GM12878 (cell line): ENCODE data around the gene MYCBP2. TPM values are rescaled to one million over a fixed set of nuclear protein-coding genes. Genes with fewer than 3 reads are reported as not detected.

Source experiments
- BMI1 ChIP-seq: fragments of 450-650 bp; IDR thresholded peaks from 2 replicates; pipeline ENCODE4 v1.6.1; 2016; ENCODE audit warnings: mild to moderate bottlenecking, moderate library complexity, borderline replicate concordance
- CHD4 ChIP-seq: fragments of 200-600 bp; sonication (generic); IDR thresholded peaks from 2 replicates; pipeline ENCODE4 v1.6.1; 2016; ENCODE audit warnings: mild to moderate bottlenecking
- EP300 ChIP-seq, 2 experiments: fragments of 150-350 bp in 1 of 2; IDR thresholded peaks; 2 replicates each; pipeline ENCODE4 v1.6.1; 2011 to 2012; ENCODE audit warnings: low read depth in 2 of 2, low read length in 2 of 2, borderline replicate concordance in 1 of 2, improper control_type of control experiment in 1 of 2, inconsistent platforms in 1 of 2; ENCODE audit not compliant: control insufficient read depth in 1 of 2
- ESRRA ChIP-seq: IDR thresholded peaks from 2 replicates; pipeline ENCODE4 v1.6.1; 2012; ENCODE audit warnings: mild to moderate bottlenecking, low read length, improper control_type of control experiment
- EZH2 ChIP-seq: IDR thresholded peaks from 2 replicates; pipeline ENCODE4 v1.6.1; 2012; ENCODE audit warnings: low read depth, mild to moderate bottlenecking, control low read depth, inconsistent platforms, low read length, borderline replicate concordance; ENCODE audit not compliant: control insufficient read depth
- GATAD2B ChIP-seq: fragments of 450-650 bp; conservative IDR thresholded peaks from 2 replicates; pipeline ENCODE4 v1.6.1; 2017; ENCODE audit warnings: low read depth, mild to moderate bottlenecking, moderate library complexity
- IRF3 ChIP-seq: fragments of 450-650 bp; IDR thresholded peaks from 2 replicates; pipeline ENCODE4 v1.6.1; 2014; ENCODE audit warnings: mild to moderate bottlenecking
- KDM1A ChIP-seq: fragments of 200-600 bp; sonication (generic); IDR thresholded peaks from 2 replicates; pipeline ENCODE4 v1.6.1; 2016; ENCODE audit warnings: borderline replicate concordance
- LARP7 ChIP-seq: fragments of 450-650 bp; IDR thresholded peaks from 2 replicates; pipeline ENCODE4 v1.6.1; 2017; ENCODE audit warnings: mild to moderate bottlenecking
- MEF2A ChIP-seq: IDR thresholded peaks from 2 replicates; pipeline ENCODE4 v1.6.1; 2011; ENCODE audit warnings: low read depth, mild to moderate bottlenecking, low read length, moderate library complexity; ENCODE audit not compliant: insufficient read depth
- MYC ChIP-seq: IDR thresholded peaks from 2 replicates; pipeline ENCODE4 v1.6.1; 2011; ENCODE audit warnings: mild to moderate bottlenecking, low read length, moderate library complexity, inconsistent platforms; ENCODE audit not compliant: insufficient read depth, insufficient replicate concordance, insufficient read length, severe bottlenecking
- NFIC ChIP-seq: IDR thresholded peaks from 2 replicates; pipeline ENCODE4 v1.6.1; 2012; ENCODE audit warnings: low read depth, mild to moderate bottlenecking, inconsistent platforms, low read length, moderate library complexity
- NFYB ChIP-seq: IDR thresholded peaks from 2 replicates; pipeline ENCODE4 v1.6.1; 2011; ENCODE audit warnings: low read depth, mild to moderate bottlenecking, low read length, improper control_type of control experiment, moderate library complexity; ENCODE audit not compliant: insufficient read depth
- NR2C2 ChIP-seq: IDR thresholded peaks from 2 replicates; pipeline ENCODE4 v1.6.1; 2011; ENCODE audit warnings: borderline replicate concordance, low read depth; ENCODE audit not compliant: control insufficient read depth, insufficient read length
- PBX3 ChIP-seq: IDR thresholded peaks from 2 replicates; pipeline ENCODE4 v1.6.1; 2011; ENCODE audit warnings: mild to moderate bottlenecking, low read depth, low read length, moderate library complexity; ENCODE audit not compliant: insufficient replicate concordance
- PML ChIP-seq: IDR thresholded peaks from 2 replicates; pipeline ENCODE4 v1.6.1; 2012; ENCODE audit warnings: low read length, inconsistent platforms
- POLR2AphosphoS2 ChIP-seq: IDR thresholded peaks from 2 replicates; pipeline ENCODE4 v1.6.1; 2011; ENCODE audit warnings: low read depth, mild to moderate bottlenecking, low read length, improper control_type of control experiment, moderate library complexity
- RAD21 ChIP-seq: IDR thresholded peaks from 2 replicates; pipeline ENCODE4 v1.6.1; 2011; ENCODE audit warnings: mild to moderate bottlenecking, low read depth, low read length, moderate library complexity; ENCODE audit not compliant: insufficient read depth
- SIX5 ChIP-seq: IDR thresholded peaks from 2 replicates; pipeline ENCODE4 v1.6.1; 2011; ENCODE audit warnings: mild to moderate bottlenecking, low read depth, low read length, moderate library complexity; ENCODE audit not compliant: severe bottlenecking
- SP1 ChIP-seq: IDR thresholded peaks from one replicate; pipeline ENCODE4 v1.6.1; 2011; ENCODE audit warnings: low read depth, low read length
- SUZ12 ChIP-seq: fragments of 200-600 bp; sonication (generic); IDR thresholded peaks from one replicate; pipeline ENCODE4 v1.6.1; 2018; ENCODE audit warnings: antibody characterized with exemption, mild to moderate bottlenecking; ENCODE audit not compliant: unreplicated experiment
- TAF1 ChIP-seq: IDR thresholded peaks from 2 replicates; pipeline ENCODE4 v1.6.1; 2011; ENCODE audit warnings: mild to moderate bottlenecking, low read depth, low read length, borderline replicate concordance
- YBX1 ChIP-seq: fragments of 450-650 bp; IDR thresholded peaks from 2 replicates; pipeline ENCODE4 v1.6.1; 2016; ENCODE audit warnings: antibody characterized with exemption
- YY1 ChIP-seq: IDR thresholded peaks from 2 replicates; pipeline ENCODE4 v1.6.1; 2011; ENCODE audit warnings: low read depth, mild to moderate bottlenecking, low read length
- polyA plus RNA-seq, 11 experiments: library from polyadenylated mRNA; depleted of rRNA in 4 of 11; unstranded in 6 of 11; stranded (reverse) in 5 of 11; fragments of >200 nt; fragmentation: Nextera tagmentation in 4 of 11; fragmentation: Illumina TruSeq in 1 of 11; extraction: Ambion mirVana in 4 of 11; extraction: Trizol in 1 of 11; gene quantifications; 1 replicate in 1 of 11; 2 replicates in 10 of 11; pipeline versions ENCODE4 v1.2.1 to v1.2.3, GENCODE V29; 2011 to 2016; ENCODE audit warnings: inconsistent platforms in 2 of 11, missing spikeins in 2 of 11, low read depth in 1 of 11
- total RNA-seq, 4 experiments: library from RNA; depleted of rRNA in 3 of 4; stranded (reverse); fragments of >200 nt in 3 of 4; fragmentation: Illumina TruSeq in 1 of 4; extraction: Trizol in 1 of 4; gene quantifications; 2 replicates each; pipeline versions ENCODE4 v1.2.1 to v1.2.3, GENCODE V29; 2013 to 2021
- TF ChIP-seq, protein P1 (sequence below): IDR thresholded peaks from 2 replicates; pipeline ENCODE4 v1.6.1; 2011; ENCODE audit warnings: low read depth, mild to moderate bottlenecking, low read length, moderate library complexity, borderline replicate concordance; ENCODE audit errors: extremely low read depth
- TF ChIP-seq, protein P2 (sequence below): fragments of 450-650 bp; IDR thresholded peaks from 2 replicates; pipeline ENCODE4 v1.6.1; 2017; ENCODE audit warnings: low read depth, mild to moderate bottlenecking, moderate library complexity

MYCBP2 gene
- total and polyA plus RNA-seq, 10 of the 15 experiments (the other 5 are each of a cell fraction or from before 2014, with no cell fraction given): 51.9 to 152 (median 98.2) TPM

GRCh38 chr13:77326905-77327604 is at the start of gene MYCBP2 (continued):
- TF ChIP-seq MEF2A: 0 out of 2 replicates have a peak, but pooled peaks have one; percentile 51
- TF ChIP-seq SIX5: no peak
- TF ChIP-seq NR2C2: no peak
- no peak for TF ChIP-seq ESRRA
- TF ChIP-seq NFYB: no peak
- TF ChIP-seq, protein P1, sequence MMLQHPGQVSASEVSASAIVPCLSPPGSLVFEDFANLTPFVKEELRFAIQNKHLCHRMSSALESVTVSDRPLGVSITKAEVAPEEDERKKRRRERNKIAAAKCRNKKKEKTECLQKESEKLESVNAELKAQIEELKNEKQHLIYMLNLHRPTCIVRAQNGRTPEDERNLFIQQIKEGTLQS: no peak
- TF ChIP-seq GATAD2B: no peak; the same call in 1 of the 2 replicates
- TF ChIP-seq BMI1: no peak
- TF ChIP-seq, protein P2, sequence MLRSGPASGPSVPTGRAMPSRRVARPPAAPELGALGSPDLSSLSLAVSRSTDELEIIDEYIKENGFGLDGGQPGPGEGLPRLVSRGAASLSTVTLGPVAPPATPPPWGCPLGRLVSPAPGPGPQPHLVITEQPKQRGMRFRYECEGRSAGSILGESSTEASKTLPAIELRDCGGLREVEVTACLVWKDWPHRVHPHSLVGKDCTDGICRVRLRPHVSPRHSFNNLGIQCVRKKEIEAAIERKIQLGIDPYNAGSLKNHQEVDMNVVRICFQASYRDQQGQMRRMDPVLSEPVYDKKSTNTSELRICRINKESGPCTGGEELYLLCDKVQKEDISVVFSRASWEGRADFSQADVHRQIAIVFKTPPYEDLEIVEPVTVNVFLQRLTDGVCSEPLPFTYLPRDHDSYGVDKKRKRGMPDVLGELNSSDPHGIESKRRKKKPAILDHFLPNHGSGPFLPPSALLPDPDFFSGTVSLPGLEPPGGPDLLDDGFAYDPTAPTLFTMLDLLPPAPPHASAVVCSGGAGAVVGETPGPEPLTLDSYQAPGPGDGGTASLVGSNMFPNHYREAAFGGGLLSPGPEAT: peak; percentile 92
- peak; percentile 86; the same call in 1 of the 2 replicates for TF ChIP-seq TAF1
- TF ChIP-seq POLR2AphosphoS2: 0 out of 2 replicates have a peak, but pooled peaks have one; percentile 19
- no peak for TF ChIP-seq YBX1
- TF ChIP-seq EZH2: no peak
- TF ChIP-seq YY1: peak; percentile 87
- peak; percentile 23 to 74; a peak in 3 of 4 replicates for TF ChIP-seq EP300 (IDR thresholded peaks at IDR 0.05; ENCODE audit: borderline replicate concordance in 1 of 2, control insufficient read depth in 1 of 2, low read depth in 2 of 2, low read length in 2 of 2)
- TF ChIP-seq RAD21: peak; percentile 54
- no peak for TF ChIP-seq PBX3
- TF ChIP-seq SUZ12: no peak
- no peak for TF ChIP-seq IRF3
- peak; percentile 97 for TF ChIP-seq SP1
- TF ChIP-seq LARP7: no peak
- no peak for TF ChIP-seq CHD4
- no peak for TF ChIP-seq KDM1A
- no peak for TF ChIP-seq PML
- peak; percentile 43 for TF ChIP-seq MYC
- no peak for TF ChIP-seq NFIC
